Hematopoietic multipotent progenitor cell treated with erythropoietin and hydrocortisone succinate and interleukin-3 and kit ligand, for 15 days (in vitro differentiated cells): ENCODE measurements around the gene CHST13.

Experiments
- DNase-seq: peaks from one replicate; pipeline ENCODE4 v3.0.0-alpha.2; 2015; ENCODE audit warnings: low spot score

The CHST13 gene

DNA sequence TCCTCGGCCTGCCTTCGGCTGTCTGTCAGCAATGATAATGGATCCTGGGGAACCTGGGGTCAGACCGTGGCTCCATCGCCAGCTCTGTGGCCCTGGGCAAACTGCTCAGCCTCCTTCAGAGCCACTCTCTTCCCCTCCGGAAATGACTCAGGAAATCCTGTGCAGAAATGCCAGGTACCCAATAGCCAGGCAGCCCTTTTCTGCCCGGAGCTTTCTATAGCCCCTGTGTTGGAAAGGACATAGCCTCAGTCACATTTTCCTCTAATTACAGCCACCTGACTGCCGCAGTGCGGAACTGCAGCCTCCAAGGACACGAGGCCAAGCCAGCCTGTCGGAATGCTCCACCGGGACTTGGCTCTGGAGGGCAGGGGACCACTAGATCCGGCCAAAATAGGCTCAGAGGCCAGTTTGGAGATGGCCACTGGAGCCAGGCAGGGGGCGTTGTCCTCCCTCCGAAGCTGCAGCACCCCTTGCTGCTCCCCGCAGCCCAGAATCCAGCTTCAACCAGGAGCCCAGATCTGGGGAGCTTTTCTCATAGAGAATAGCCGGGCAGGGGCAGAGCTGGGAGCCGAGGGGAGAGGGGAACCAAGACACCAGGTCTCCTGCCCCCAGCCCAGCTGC is 36.7 kb upstream of the CHST13 start:
- DNase-seq: no peak

GRCh38 chr3:126488185-126488584 is 35.8 kb upstream of the CHST13 start:
- no peak for DNase-seq

DNA sequence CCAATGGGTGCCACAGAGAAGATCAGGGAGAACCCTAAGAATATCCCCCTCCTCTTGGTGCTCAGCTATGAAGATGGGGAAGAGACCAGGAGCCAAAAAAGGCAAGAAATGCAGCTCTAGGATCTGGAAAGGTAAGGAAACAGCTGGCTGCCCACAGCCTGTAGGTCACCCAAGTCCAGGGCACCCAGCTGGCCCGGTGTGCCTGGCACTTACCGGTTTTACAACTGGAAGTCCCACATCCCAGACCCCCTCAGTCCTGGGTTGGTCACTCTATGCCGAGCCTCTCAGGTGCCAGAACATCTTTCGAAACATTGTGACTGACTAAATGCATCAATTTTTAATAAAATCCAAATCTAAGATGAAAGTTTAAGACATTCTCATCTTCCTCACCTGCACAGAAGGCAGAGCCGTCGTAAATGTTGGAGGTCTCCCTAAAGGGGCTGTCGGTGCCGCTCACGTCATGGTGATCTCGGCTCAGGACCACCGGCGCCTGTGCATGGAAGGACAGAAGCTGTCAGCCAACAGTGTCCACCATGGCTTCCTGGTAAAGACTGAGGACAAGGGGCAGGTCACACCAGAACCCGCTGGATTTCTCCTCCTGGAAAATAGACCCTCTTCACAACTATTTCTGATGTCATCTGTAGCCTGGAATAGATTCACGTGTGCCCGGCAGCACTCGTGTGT is 34.9 kb upstream of the CHST13 start:
- DNase-seq: no peak

GRCh38 chr3:126490619-126491018 is 33.3 kb upstream of the CHST13 start:
- no peak for DNase-seq

- DNase-seq: no peak
These were observed 32.5 kb upstream of the CHST13 start for GRCh38 chr3:126491221-126492013.

GRCh38 chr3:126493051-126493450 is 30.9 kb upstream of the CHST13 start:
- no peak for DNase-seq

DNA sequence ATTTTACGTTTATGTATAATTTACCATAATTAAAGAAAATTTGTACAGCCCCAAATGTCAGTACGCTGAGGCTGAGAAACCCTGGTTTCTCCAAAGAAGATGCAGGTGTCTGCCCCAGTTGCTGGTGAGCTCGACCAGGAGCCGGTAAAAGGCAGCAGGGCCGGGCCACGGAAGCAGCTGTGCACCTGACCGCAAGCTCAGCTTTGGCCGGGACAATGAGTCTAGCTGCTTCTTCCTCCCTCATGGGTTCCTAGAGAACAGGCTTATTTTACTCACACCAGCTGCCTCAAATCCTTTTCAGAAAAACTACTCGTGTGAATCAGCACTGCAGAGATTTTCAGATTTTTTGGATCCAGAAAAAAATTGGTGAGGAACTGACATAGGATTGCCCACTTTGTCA is 30.2 kb upstream of the CHST13 start:
- no peak for DNase-seq

GRCh38 chr3:126494204-126494969 is 29.6 kb upstream of the CHST13 start:
- no peak for DNase-seq

DNA sequence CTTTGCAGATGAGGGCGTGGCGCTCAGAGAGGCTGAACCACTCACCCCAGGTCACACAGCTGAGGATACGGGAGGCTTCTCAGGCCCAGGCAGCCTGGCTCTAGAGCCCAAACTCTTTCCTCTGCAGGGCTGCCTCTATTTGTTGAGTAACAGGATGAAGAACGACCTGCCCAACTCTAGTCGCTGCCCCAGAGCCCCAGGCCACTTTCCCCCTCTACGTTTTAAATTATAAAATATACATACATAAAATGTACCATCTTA is 29.1 kb upstream of the CHST13 start:
- DNase-seq: no peak

DNA sequence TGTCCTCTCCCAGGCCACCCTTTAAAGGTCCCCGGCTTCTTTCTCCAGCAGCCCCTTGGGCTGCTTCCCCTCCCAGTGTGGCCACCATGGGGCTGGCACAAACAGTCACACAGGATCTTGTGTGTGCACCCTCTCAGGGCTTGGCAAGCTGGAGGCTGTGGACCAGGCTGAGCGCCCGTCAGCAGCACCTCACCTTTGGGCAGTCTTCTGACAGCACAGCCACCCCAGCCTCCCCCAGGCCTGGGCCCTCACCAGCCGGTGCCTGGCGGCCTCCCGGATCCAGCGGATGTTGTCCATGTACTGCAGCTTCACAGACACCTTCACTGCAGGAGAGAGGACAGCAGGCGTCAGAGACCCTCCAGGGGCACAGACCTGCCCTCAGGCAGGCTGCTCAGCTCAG is 28.2 kb upstream of the CHST13 start:
- DNase-seq: no peak

DNA sequence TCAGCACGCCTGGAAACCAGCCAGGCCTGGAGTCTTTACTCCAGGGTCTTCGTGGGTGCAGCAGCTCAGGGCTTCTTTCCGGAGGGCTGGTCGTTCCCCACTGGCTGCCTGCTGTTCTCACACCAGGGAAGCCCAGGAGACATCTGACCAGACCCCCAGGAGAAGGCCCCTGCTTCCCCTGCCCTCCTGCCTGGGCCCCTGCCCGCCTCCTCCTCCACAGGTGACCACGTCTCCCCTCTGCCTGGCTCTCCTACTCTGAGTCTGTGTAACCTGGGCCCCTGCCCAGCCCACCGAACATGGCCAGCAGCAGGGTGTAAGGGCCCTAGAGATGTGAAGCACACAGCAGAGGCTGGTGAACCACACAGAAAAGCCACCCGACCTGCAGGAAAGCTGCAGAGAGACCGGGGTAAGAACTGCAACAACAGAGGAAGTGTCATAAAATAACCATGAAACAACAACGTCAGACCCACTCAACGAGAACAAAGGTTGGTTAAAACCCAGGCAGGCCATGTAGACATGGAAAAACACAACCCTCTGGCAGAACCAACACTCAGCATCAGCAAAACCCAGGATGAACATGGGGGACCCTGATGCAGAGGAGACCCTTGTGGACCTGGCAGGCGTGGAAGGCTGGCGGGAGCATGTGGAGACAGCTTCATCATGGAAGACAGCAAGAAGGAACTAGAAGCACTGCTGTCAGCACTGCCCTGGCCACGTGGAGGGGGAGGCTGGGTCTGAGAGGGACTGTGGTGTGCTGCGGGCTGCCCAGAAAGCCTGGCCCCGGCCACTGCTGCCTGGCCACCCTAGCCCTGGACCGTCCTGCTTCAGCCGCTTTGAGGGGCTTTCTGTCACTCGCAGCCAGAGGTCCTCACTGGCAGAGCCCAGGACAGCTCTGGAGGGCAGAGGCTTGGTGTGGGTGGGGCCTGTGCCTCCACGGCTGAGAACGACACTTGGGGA is 26.8 kb upstream of the CHST13 start:
- no peak for DNase-seq

DNA sequence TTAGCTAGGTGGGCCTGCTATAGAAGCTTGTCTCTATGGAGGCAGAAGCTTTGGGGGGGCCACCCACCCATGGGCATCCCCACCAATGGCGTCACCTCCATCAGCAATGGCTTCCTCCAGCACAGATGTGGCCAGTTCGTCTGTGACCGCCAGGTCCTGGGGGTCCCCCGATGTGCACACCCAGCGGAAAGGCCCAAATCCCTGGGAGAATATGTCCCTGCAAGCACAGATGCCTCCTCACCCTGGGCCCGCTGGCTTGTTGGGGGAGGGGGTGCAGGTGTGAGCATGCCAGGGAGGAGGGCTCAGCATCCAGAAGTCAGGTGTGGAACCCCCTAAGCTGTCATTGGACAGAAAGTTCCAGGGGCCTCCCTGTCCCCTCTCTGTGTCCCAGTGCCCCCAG is 26.0 kb upstream of the CHST13 start:
- no peak for DNase-seq

GRCh38 chr3:126498461-126498860 is 25.5 kb upstream of the CHST13 start:
- DNase-seq: no peak

- DNase-seq: no peak
These were observed 25.0 kb upstream of the CHST13 start for GRCh38 chr3:126498929-126499328.

GRCh38 chr3:126499401-126499800 is 24.6 kb upstream of the CHST13 start:
- no peak for DNase-seq

DNA sequence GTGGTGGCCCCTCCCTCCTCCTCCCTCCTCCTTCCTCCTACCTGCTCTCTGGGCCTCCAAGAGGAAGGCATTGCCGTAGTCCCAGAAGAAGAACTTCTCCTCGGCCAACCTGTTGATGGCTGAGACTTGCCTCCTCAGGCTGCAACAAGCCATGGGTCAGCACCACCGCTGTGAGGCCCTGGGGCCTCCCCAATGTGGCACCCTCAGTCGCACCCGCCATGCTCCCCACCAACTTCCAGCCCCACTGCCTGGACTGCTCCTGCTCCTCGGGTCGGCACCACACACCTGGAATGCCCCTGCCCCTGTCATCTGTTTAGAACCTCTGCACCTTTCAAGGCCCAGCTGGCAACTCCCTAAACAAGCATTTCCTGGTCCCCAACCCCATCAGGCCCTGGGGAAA is 23.9 kb upstream of the CHST13 start:
- DNase-seq: no peak

GRCh38 chr3:126501054-126501453 is 22.9 kb upstream of the CHST13 start:
- DNase-seq: no peak

GRCh38 chr3:126501736-126502135 is 22.2 kb upstream of the CHST13 start:
- no peak for DNase-seq

DNA sequence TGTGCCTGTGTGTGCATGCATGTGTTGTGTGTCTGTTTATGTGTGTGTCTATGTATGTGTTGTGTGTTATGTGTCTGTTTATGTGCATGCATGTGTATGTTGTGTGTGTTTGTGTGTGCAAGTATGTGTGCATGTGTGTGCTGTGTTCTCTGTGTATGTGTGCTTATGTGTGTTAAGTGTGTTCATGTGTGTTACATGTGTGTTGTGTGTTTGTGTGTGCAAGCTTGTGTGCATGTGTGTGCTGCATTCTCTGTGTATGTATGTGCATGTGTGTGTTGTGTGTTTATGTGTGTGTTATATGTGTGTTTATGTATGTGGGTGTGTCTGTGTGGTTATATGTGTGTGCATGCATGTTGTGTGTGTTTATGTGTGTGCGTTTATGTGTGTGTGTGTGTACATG is 21.3 kb upstream of the CHST13 start:
- DNase-seq: no peak

GRCh38 chr3:126503701-126504100 is 20.3 kb upstream of the CHST13 start:
- no peak for DNase-seq

- no peak for DNase-seq
These were observed 16.1 kb upstream of the CHST13 start for GRCh38 chr3:126507886-126508285.

DNA sequence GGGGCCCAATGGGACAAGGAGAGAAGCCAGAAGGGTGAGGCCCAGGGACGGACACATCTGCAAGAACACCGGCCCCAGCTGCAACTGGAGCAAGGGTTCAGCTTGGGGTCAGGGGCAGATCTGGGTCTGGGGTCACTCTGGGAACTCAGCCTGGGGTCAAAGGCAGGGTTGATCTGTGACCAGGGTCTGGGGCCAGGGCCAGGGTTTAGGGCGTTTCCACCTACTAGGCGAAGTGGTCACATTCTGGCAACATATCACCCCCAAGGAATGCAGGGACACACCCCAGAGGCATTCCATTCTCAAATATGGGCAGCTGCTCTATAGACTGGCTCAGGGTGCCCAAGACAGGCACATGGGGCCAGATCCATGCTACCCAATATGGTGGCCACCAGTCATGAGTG is 15.4 kb upstream of the CHST13 start:
- DNase-seq: no peak
